OCI-LY1 (cell line): Measurements from ENCODE around the gene PRXL2A.

Experiments used
- H2AFZ ChIP-seq: fragments of 200-600 bp; sonication (generic), shearing (Covaris generic); 2 replicates; pipeline ENCODE4 v1.6.0; 2014; ENCODE audit warnings: antibody characterized with exemption, mild to moderate bottlenecking, low read length
- H3F3A ChIP-seq: fragments of 200-600 bp; sonication (generic), shearing (Covaris generic); 2 replicates; pipeline ENCODE4 v1.6.0; 2014; ENCODE audit warnings: mild to moderate bottlenecking, antibody characterized with exemption, low read length, moderate library complexity; ENCODE audit not compliant: insufficient read depth
- H3K27ac ChIP-seq: fragments of 200-600 bp; sonication (generic); 2 replicates; pipeline ENCODE4 v1.5.1; 2014; ENCODE audit warnings: low read length, mixed run types, mild to moderate bottlenecking, low read depth; ENCODE audit not compliant: poor library complexity, severe bottlenecking
- H3K27me3 ChIP-seq: fragments of 200-600 bp; sonication (generic); 2 replicates; pipeline ENCODE4 v1.6.0; 2014; ENCODE audit warnings: antibody characterized with exemption, mild to moderate bottlenecking, low read length, moderate library complexity; ENCODE audit not compliant: insufficient read depth
- H3K36me3 ChIP-seq: fragments of 200-600 bp; sonication (generic); 2 replicates; pipeline ENCODE4 v1.6.1; 2014; ENCODE audit warnings: mild to moderate bottlenecking, antibody characterized with exemption, low read length, moderate library complexity, mixed read lengths; ENCODE audit not compliant: insufficient read depth
- H3K4me1 ChIP-seq: fragments of 200-600 bp; sonication (generic); 2 replicates; pipeline ENCODE4 v1.5.1; 2014; ENCODE audit warnings: mild to moderate bottlenecking, low read length, moderate library complexity; ENCODE audit not compliant: insufficient read depth, severe bottlenecking
- H3K4me2 ChIP-seq: fragments of 200-600 bp; sonication (generic), shearing (Covaris generic); 2 replicates; pipeline ENCODE4 v1.6.1; 2014; ENCODE audit warnings: low read length
- H3K4me3 ChIP-seq: fragments of 200-600 bp; sonication (generic); 2 replicates; pipeline ENCODE4 v1.5.1; 2014; ENCODE audit warnings: low read length, low read depth, mild to moderate bottlenecking, mixed read lengths; ENCODE audit not compliant: poor library complexity, severe bottlenecking
- H3K79me2 ChIP-seq: fragments of 200-600 bp; shearing (Covaris generic); 2 replicates; pipeline ENCODE4 v1.6.1; 2016; ENCODE audit warnings: mixed run types, low read length, mixed read lengths; ENCODE audit not compliant: insufficient read depth
- H3K9ac ChIP-seq: fragments of 200-600 bp; sonication (generic), shearing (Covaris generic); 2 replicates; pipeline ENCODE4 v1.6.1; 2014; ENCODE audit warnings: mild to moderate bottlenecking, low read length, mixed read lengths
- H3K9me2 ChIP-seq: fragments of 200-600 bp; sonication (generic), shearing (Covaris generic); 2 replicates; pipeline ENCODE4 v1.6.1; 2014; ENCODE audit warnings: low read depth, mild to moderate bottlenecking, low read length, mixed read lengths
- H3K9me3 ChIP-seq: fragments of 200-600 bp; shearing (Covaris generic); 2 replicates; pipeline ENCODE4 v1.6.1; 2014; ENCODE audit warnings: low read length, mixed read lengths
- H4K20me1 ChIP-seq: fragments of 200-600 bp; sonication (generic), shearing (Covaris generic); 2 replicates; pipeline ENCODE4 v1.6.0; 2016; ENCODE audit warnings: mild to moderate bottlenecking, low read length; ENCODE audit not compliant: insufficient read depth
- EZH2 ChIP-seq: fragments of 200-600 bp; sonication (generic), shearing (Covaris generic); IDR thresholded peaks from 2 replicates; pipeline ENCODE4 v1.8.0; 2017; ENCODE audit warnings: borderline replicate concordance, mixed run types, mild to moderate bottlenecking, antibody characterized with exemption, low read length, moderate library complexity, mixed read lengths
- TF ChIP-seq, protein P1 (sequence below): fragments of 200-600 bp; sonication (generic), shearing (Covaris generic); IDR thresholded peaks from 2 replicates; pipeline ENCODE4 v1.5.1; 2017; ENCODE audit warnings: mild to moderate bottlenecking, antibody characterized with exemption, low read length, moderate library complexity, mixed read lengths

PRXL2A gene

DNA sequence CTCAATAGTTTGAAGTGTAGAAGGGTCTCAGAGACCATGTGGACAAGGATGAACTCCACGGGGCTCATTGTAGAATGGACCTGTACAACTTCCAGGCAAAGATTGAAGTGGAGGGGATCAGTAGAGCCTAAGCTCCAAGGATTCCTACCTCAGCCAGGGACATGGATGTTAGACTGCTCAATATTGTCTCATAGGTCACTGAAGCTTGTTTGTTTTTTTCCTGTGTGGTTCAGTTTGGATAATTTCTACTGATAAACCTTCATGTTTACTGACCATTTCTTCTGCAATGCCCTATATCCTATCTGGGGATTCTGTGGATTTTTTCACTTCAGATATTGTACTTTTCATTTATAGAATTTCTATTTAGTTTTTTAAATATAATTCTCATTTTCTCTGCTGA is 42.8 kb upstream of the PRXL2A start:
- Histone ChIP-seq H3K9me2 (no peaks in the 10 kb centered on the region), H4K20me1 (no peaks in the 10 kb centered on the region), H3K27me3 (no peaks in the 10 kb centered on the region), H3F3A (no peaks in the 10 kb centered on the region), H3K9ac (no peak overlapping the region), H3K9me3 (no peaks in the 10 kb centered on the region), H3K4me1 (no peaks in the 10 kb centered on the region), H2AFZ (no peak overlapping the region), H3K36me3 (no peaks in the 10 kb centered on the region), H3K27ac (no peak overlapping the region), H3K4me2 (no peak overlapping the region), H3K4me3 (no peak overlapping the region), H3K79me2 (no peaks in the 10 kb centered on the region)
- TF ChIP-seq EZH2: no peak
- TF ChIP-seq, protein P1, sequence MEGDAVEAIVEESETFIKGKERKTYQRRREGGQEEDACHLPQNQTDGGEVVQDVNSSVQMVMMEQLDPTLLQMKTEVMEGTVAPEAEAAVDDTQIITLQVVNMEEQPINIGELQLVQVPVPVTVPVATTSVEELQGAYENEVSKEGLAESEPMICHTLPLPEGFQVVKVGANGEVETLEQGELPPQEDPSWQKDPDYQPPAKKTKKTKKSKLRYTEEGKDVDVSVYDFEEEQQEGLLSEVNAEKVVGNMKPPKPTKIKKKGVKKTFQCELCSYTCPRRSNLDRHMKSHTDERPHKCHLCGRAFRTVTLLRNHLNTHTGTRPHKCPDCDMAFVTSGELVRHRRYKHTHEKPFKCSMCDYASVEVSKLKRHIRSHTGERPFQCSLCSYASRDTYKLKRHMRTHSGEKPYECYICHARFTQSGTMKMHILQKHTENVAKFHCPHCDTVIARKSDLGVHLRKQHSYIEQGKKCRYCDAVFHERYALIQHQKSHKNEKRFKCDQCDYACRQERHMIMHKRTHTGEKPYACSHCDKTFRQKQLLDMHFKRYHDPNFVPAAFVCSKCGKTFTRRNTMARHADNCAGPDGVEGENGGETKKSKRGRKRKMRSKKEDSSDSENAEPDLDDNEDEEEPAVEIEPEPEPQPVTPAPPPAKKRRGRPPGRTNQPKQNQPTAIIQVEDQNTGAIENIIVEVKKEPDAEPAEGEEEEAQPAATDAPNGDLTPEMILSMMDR: no peak

DNA sequence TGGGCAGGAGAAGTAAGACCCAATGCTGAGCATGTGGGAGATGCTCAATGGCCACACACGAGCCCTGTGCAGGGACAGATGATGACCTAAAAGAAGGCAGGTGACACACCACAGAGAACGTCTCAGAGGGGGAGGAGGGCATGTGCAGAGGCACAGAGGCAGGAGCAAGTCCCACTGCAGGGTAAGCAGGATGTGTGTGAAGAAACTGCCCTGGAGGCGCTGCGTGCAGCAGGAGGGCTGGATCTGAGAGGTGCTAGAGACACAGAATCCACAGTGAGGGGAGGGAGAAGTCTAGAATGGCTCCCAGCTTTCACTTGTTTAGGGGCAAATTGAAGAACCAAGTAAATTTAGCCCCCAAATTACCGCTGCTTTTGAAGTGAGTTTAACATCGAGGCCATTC is 36.9 kb upstream of the PRXL2A start:
- no peaks in the 10 kb centered on the region for H3K79me2 ChIP-seq
- TF ChIP-seq, protein P1: no peak
- no peak for TF ChIP-seq EZH2

DNA sequence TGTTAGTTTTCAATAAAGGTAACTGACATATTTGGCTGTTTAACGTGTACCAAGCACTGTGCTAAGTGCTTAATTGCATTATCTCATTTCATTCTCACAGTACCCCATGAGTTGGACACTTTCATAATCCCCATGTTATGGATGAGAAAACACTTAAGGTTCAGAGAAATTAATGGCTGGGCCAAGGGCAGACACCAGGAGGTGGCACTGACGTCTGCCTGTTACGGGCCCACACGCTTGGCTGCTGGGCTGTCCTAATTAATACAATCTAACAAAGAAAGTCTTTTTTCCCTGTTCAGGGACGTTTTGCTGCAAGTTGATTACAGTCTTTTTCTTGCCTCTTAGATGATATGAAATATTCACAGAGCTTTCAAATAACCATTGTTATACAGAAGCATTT is 35.7 kb upstream of the PRXL2A start:
- H3F3A ChIP-seq: no peaks in the 10 kb centered on the region
- no peaks in the 10 kb centered on the region for H3K4me1 ChIP-seq
- H3K36me3 ChIP-seq: no peaks in the 10 kb centered on the region
- H3K9me3 ChIP-seq: no peaks in the 10 kb centered on the region
- no peaks in the 10 kb centered on the region; the same call in 1 of the 2 replicates for H3K27me3 ChIP-seq
- H2AFZ ChIP-seq: no peak overlapping the region
- no peak overlapping the region for H3K9ac ChIP-seq
- H3K9me2 ChIP-seq: no peaks in the 10 kb centered on the region
- H3K27ac ChIP-seq: no peak overlapping the region
- no peak overlapping the region for H3K4me2 ChIP-seq
- no peaks in the 10 kb centered on the region for H4K20me1 ChIP-seq
- TF ChIP-seq, protein P1: no peak
- no peak for TF ChIP-seq EZH2
- no peak overlapping the region for H3K4me3 ChIP-seq
- no peaks in the 10 kb centered on the region for H3K79me2 ChIP-seq

More for the DNA sequence above, 36.9 kb upstream of the PRXL2A start:
- Histone ChIP-seq H4K20me1 (no peaks in the 10 kb centered on the region), H3K4me1 (no peaks in the 10 kb centered on the region), H3K9me2 (no peaks in the 10 kb centered on the region), H3K9me3 (no peaks in the 10 kb centered on the region), H3K4me3 (no peak overlapping the region), H3K27me3 (no peaks in the 10 kb centered on the region; the same call in 1 of the 2 replicates), H3K27ac (no peak overlapping the region), H3K9ac (no peak overlapping the region), H3F3A (no peaks in the 10 kb centered on the region), H3K4me2 (no peak overlapping the region), H2AFZ (no peak overlapping the region), H3K36me3 (no peaks in the 10 kb centered on the region)
